ENCODE measurements around the gene DNAJC11.

DNAJC11 gene

GRCh38 chr1:6599141-6599975 lies 102.3 kb downstream of the DNAJC11 start:
- no peak for DNase-seq

DNA sequence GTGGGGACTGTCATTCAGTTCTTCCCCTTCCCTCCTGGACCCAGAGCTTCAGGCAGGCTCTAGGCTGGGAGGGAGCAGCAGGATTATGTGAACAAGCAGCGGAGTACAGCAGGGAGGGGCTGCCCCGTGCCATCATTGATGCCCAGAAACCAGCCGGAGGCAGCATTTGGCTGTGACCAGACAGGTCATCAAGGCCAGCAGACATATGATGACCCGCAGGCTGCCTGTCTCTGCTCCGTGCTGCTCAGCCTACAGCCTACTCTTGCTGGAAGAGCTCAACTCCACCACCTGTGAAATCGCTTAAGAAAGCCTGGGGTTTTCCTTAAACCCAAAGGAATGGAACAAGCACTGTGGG lies 103.9 kb downstream of the DNAJC11 start:
- no peak for DNase-seq

GRCh38 chr1:6596886-6597776 lies 104.5 kb downstream of the DNAJC11 start:
- no peak for DNase-seq

DNA sequence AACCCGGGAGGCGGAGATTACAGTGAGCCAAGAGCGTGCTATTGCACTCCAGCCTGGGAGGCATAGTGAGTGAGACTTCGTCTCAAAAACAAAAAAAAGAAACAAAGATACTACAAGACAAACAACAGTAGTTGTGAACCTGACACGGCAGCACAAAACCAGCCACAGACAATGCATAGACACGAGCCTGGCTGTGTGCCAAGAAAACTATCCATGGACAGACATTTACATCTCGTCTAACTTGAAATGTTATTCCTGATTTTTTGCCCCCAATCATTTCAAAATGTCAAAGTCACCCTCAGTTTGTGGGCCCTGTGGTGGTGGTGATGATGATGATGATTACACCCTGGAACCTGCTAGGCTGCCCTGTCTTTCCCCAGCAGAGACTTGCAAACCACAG lies 105.3 kb downstream of the DNAJC11 start:
- DNase-seq: no peak

- DNase-seq: no peak
Observed at GRCh38 chr1:6594977-6595740, 106.5 kb downstream of the DNAJC11 start.

DNA sequence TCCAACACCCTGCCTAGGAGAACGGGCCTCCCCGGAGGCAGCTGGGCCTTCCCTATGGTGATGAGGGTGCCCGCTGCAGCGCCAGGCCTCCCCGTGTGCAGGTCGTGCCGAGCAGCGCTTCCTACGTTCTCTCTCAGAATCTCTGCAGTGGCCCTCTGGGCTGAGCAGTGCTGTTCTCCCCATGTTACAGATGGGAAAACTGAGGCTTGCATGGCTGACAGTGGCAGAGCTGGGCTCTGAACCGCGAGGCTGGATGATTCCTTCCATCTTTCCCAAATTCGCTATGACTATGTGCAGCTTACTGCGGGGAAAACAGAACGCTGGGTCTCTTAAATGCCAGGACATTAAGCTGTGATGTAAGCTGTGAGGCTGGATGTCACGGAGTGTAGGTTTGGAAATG lies 107.8 kb downstream of the DNAJC11 start:
- no peak for DNase-seq

GRCh38 chr1:6592865-6593593 lies 108.6 kb downstream of the DNAJC11 start:
- no peak for DNase-seq

DNA sequence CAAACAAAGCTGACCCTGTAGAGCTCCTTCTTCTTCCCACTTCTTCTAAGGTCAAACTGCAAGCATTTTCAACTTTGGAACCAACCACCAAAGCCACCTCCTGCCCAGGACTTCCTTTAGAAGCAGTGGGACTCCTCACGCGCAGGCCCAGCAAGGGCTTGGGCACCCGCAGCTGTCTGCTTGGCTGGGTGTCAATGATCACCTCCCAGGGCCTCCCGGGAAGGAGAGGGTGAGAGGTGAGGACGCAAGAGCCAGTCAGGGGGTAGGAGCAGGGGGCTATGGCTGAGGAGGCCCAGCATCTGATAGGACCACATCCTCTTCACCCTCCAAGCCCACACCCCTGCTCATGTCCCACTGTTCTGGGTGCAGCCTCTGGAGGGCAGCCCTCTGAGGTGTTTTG lies 109.2 kb downstream of the DNAJC11 start:
- DNase-seq: no peak

GRCh38 chr1:6591644-6592043 lies 110.0 kb downstream of the DNAJC11 start:
- no peak for DNase-seq

DNA sequence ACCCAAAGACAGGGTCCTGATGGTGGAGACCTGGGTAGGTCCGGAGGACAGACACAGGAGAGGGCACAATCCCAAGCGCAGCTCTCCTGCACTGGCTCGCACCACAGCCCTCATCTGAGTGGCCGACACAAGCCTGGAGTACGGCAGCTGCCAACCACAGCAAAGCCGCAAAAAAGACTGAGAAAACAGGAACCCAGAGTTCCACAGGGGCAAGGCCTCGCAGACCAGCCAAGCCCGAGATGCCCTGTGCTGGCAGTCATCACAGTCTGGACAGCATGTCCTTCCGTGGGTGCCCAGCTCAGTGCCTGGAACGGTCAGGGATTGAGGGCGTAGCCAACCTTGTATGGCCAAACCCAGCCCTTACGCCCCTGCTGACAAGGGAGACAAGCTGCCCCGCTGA lies 110.4 kb downstream of the DNAJC11 start:
- no peak for DNase-seq

GRCh38 chr1:6590046-6590445 lies 111.6 kb downstream of the DNAJC11 start:
- DNase-seq: no peak

GRCh38 chr1:6588893-6589520 lies 112.6 kb downstream of the DNAJC11 start:
- peak; percentile 20 for DNase-seq

DNA sequence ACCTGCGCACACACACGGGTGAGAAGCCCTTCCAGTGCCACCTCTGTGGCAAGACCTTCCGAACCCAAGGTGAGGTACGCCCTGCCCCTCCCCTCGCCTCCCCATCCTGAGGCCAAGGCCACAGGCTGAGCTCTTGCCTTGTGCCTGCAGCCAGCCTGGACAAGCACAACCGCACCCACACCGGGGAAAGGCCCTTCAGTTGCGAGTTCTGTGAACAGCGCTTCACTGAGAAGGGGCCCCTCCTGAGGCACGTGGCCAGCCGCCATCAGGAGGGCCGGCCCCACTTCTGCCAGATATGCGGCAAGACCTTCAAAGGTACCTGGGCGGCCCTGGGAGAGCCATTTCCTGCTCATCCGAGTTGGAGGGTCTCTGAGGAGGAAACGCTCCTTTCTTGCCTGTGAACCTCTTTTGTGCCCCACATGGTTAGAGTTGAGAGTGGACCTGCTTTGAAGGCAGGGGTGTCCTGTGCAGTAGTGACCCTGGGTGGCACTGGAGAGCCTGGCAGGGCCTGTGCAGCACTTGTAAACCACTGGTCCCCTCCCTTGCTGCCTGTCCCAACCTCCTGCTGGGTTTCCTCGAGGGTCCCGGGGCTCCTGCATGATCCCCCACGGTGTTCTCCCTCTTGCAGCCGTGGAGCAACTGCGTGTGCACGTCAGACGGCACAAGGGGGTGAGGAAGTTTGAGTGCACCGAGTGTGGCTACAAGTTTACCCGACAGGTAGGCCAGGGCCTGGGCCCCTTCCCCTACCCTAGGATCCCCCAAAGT lies 113.3 kb downstream of the DNAJC11 start:
- DNase-seq: no peak

DNA sequence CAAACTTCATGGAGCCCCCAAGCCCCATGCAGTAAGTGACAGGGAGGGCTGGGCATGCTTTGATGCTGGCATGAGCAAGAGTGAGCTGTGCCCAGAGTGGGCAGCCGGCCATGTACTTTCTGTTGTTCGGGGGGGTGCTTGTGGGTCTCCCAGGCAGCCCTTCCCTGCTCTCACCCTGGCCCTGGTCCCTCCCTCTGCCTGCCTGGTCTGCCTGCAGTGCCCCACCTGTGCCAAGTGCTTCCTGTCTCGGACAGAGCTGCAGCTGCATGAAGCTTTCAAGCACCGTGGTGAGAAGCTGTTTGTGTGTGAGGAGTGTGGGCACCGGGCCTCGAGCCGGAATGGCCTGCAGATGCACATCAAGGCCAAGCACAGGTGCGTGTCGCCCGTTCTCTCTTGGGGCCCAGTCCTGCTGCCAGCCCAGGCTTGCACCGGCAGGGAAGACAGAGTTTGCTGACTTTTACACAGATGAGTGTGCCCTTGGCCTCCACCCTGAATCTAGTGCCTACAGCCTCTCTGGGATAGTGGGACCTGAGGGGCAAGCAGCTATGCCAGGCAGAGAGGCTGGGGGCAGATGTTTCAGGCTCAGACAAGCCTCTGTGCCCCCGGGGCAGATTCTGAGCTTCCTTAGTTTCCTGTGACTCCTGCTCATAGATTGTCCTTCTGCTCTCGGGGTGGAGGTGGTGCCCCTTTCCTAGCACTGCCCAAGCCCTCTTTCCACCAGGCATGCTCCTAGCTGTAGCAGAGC lies 114.2 kb downstream of the DNAJC11 start:
- no peak for DNase-seq

DNA sequence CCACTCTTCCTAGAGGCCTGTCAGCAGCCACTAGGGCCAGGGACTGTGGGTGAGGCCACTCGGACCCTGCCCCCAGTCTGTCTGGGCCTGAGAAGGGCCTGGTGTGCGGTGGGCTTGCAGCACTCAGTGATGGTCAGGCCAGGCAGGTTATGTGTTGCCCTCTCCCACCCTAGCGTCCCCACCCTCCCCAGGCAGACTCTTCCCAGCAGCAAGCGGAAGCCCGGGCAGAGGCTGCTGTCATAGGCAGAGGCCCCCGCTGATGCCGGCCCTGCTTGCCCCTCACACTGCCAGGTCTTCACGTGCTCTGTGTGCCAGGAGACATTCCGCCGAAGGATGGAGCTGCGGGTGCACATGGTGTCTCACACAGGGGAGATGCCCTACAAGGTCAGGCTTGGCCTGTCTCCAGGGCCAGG lies 115.2 kb downstream of the DNAJC11 start:
- DNase-seq: no peak

- no peak for DNase-seq
Observed at GRCh38 chr1:6585841-6586240, 115.8 kb downstream of the DNAJC11 start.

GRCh38 chr1:6585081-6585722 lies 116.4 kb downstream of the DNAJC11 start:
- DNase-seq: no peak

All from NCI-H82 (cell line).